ELR (cell line): ENCODE results near the gene PEX10.

Experiments
- DNase-seq: peaks from one replicate; pipeline ENCODE4 v3.0.0-alpha.2; 2015; ENCODE audit warnings: low read depth

The PEX10 gene

GRCh38 chr1:2386636-2387611 lies 25.4 kb downstream of the PEX10 start:
- no peak for DNase-seq

GRCh38 chr1:2385606-2386280 lies 26.6 kb downstream of the PEX10 start:
- DNase-seq: no peak

GRCh38 chr1:2384941-2385481 lies 27.4 kb downstream of the PEX10 start:
- DNase-seq: no peak

- no peak for DNase-seq
Observed at GRCh38 chr1:2384130-2384860, 28.1 kb downstream of the PEX10 start.

GRCh38 chr1:2383576-2383975 lies 28.8 kb downstream of the PEX10 start:
- DNase-seq: no peak

GRCh38 chr1:2382621-2383361 lies 29.6 kb downstream of the PEX10 start:
- DNase-seq: peak; percentile 62

- DNase-seq: peak; percentile 79
Observed at GRCh38 chr1:2381741-2382620, 30.4 kb downstream of the PEX10 start.

GRCh38 chr1:2380816-2381591 lies 31.4 kb downstream of the PEX10 start:
- DNase-seq: no peak

- no peak for DNase-seq
Observed at GRCh38 chr1:2379733-2380404, 32.5 kb downstream of the PEX10 start.

GRCh38 chr1:2378956-2379732 lies 33.2 kb downstream of the PEX10 start:
- no peak for DNase-seq

- no peak for DNase-seq
Observed at GRCh38 chr1:2378441-2378851, 33.9 kb downstream of the PEX10 start.

- DNase-seq: no peak
Observed at GRCh38 chr1:2377751-2378440, 34.5 kb downstream of the PEX10 start.

GRCh38 chr1:2376931-2377672 lies 35.3 kb downstream of the PEX10 start:
- DNase-seq: no peak

- DNase-seq: no peak
Observed at GRCh38 chr1:2376261-2376741, 36.1 kb downstream of the PEX10 start.

- DNase-seq: no peak
Observed at GRCh38 chr1:2375923-2376260, 36.5 kb downstream of the PEX10 start.

GRCh38 chr1:2375246-2375922 lies 37.0 kb downstream of the PEX10 start:
- no peak for DNase-seq
